LNCAP (cell line): ENCODE measurements around the gene RBM5.

Source experiments
- CTCF ChIP-seq: fragments of 450-650 bp; IDR thresholded peaks from 2 replicates; pipeline ENCODE4 v1.5.1; 2017; ENCODE audit warnings: mild to moderate bottlenecking

RBM5 gene

GRCh38 chr3:50122071-50122470, 33.4 kb downstream of the RBM5 start:
- no peak for TF ChIP-seq CTCF

GRCh38 chr3:50122661-50123391, 34.1 kb downstream of the RBM5 start:
- TF ChIP-seq CTCF = no peak

- no peak for TF ChIP-seq CTCF
Observed at GRCh38 chr3:50123394-50124051, 34.8 kb downstream of the RBM5 start.

GRCh38 chr3:50124052-50124799, 35.5 kb downstream of the RBM5 start:
- no peak for TF ChIP-seq CTCF

- no peak for TF ChIP-seq CTCF
Observed at GRCh38 chr3:50124800-50125178, 36.1 kb downstream of the RBM5 start.

GRCh38 chr3:50125541-50126286, 37.0 kb downstream of the RBM5 start:
- no peak for TF ChIP-seq CTCF
